MCF 10A (cell line): ENCODE data around the gene CTSE. TPM values are rescaled to one million over a fixed set of nuclear protein-coding genes. Genes with fewer than 3 reads are reported as not detected.

Experiments
- BruUV-seq: library from RNA; stranded (reverse); fragments of 400-500 nt; replicated peaks from 2 replicates; lab custom pipeline; 2021; lab: Mats Ljungman, UMichigan
- CTCF ChIA-PET: fragments of 300-600 bp; sonication (Branson Sonifier 250); formaldehyde crosslinking; extraction: SDS; loops from one replicate; lab custom pipeline; 2021; ENCODE audit warnings: antibody characterized with exemption, inconsistent platforms; lab: Yijun Ruan, JAX
- POLR2A ChIA-PET: fragments of 300-600, 350-650 bp; sonication (Branson Sonifier 250); formaldehyde crosslinking; extraction: SDS; loops from one replicate; lab custom pipeline; 2020; ENCODE audit warnings: antibody characterized with exemption, inconsistent platforms; lab: Yijun Ruan, JAX
- DNase-seq: peaks from one replicate; pipeline ENCODE4 v3.0.0-alpha.2; 2018; ENCODE audit not compliant: unreplicated experiment
- H3K27ac Mint-ChIP-seq: one replicate; pipeline ENCODE4 v1.8.0; 2022; ENCODE audit warnings: mild to moderate bottlenecking, low read depth, mixed read lengths; ENCODE audit not compliant: unreplicated experiment
- H3K27me3 Mint-ChIP-seq: one replicate; pipeline ENCODE4 v1.8.0; 2022; ENCODE audit warnings: mixed read lengths; ENCODE audit not compliant: insufficient read depth, unreplicated experiment
- H3K36me3 Mint-ChIP-seq: one replicate; pipeline ENCODE4 v1.8.0; 2022; ENCODE audit warnings: mild to moderate bottlenecking, moderate library complexity, mixed read lengths; ENCODE audit not compliant: insufficient read depth, unreplicated experiment
- H3K4me1 Mint-ChIP-seq: one replicate; pipeline ENCODE4 v1.8.0; 2022; ENCODE audit warnings: mixed read lengths; ENCODE audit not compliant: insufficient read depth, unreplicated experiment
- H3K4me3 Mint-ChIP-seq: one replicate; pipeline ENCODE4 v1.8.0; 2022; ENCODE audit warnings: mild to moderate bottlenecking, moderate library complexity, mixed read lengths; ENCODE audit not compliant: unreplicated experiment
- H3K9me3 Mint-ChIP-seq: one replicate; pipeline ENCODE4 v1.8.0; 2022; ENCODE audit warnings: mixed read lengths; ENCODE audit not compliant: unreplicated experiment
- CTCF ChIP-seq: fragments of 200-600 bp; IDR thresholded peaks from one replicate; pipeline ENCODE4 v1.8.0; 2022; ENCODE audit warnings: antibody characterized with exemption, mild to moderate bottlenecking; ENCODE audit not compliant: unreplicated experiment
- intact Hi-C: fragments of 100-400 bp; cut with micrococcal nuclease; formaldehyde crosslinking; loops from 2 replicates; pipeline ENCODE4 v1.14.1; 2022
- total RNA-seq: library from RNA; stranded (reverse); gene quantifications from 2 replicates; pipeline ENCODE4 v1.2.3, GENCODE V29; 2022

The CTSE gene
- total RNA-seq, 1 experiment from 2014 or later = 0.79 TPM

GRCh38 chr1:206037581-206037980, 13.9 kb upstream of the CTSE start:
- no TSS peak for BruUV-seq
- POLR2A ChIA-PET = interaction anchor here (0.6 to 1.3 kb wide), 2 partner anchors 7 to 288 kb away, joined by 3 read pairs; no protein-coding TSS in a partner anchor
- no peak overlapping the region for H3K4me3 Mint-ChIP-seq
- CTCF ChIA-PET = interaction anchor here (0.6 to 3.2 kb wide), 10 partner anchors 7 to 1510 kb away, joined by 3 to 25 read pairs (median 4); no protein-coding TSS in a partner anchor
- no peak for TF ChIP-seq CTCF
- no peak overlapping the region for H3K27ac Mint-ChIP-seq
- DNase-seq = no peak
- H3K27me3 Mint-ChIP-seq = peaks cover 36% of the 10 kb centered on the region
- no peaks in the 10 kb centered on the region for H3K36me3 Mint-ChIP-seq
- H3K4me1 Mint-ChIP-seq = peaks cover 7% of the 10 kb centered on the region
- intact Hi-C loops = no loop called here
- H3K9me3 Mint-ChIP-seq = no peaks in the 10 kb centered on the region

- intact Hi-C loops = no loop called here
- no peaks in the 10 kb centered on the region for H3K36me3 Mint-ChIP-seq
- POLR2A ChIA-PET = interaction anchor here (0.5 to 1.3 kb wide), 5 partner anchors 8 to 288 kb away, joined by 3 read pairs; no protein-coding TSS in a partner anchor
- no peak for DNase-seq
- H3K4me1 Mint-ChIP-seq = peaks cover 7% of the 10 kb centered on the region
- BruUV-seq = no TSS peak
- H3K4me3 Mint-ChIP-seq = no peak overlapping the region
- H3K27ac Mint-ChIP-seq = no peak overlapping the region
- no peak for TF ChIP-seq CTCF
- CTCF ChIA-PET = interaction anchor here (0.6 to 3.2 kb wide), 12 partner anchors 7 to 1509 kb away, joined by 3 to 25 read pairs (median 4); no protein-coding TSS in a partner anchor
- H3K27me3 Mint-ChIP-seq = peaks cover 36% of the 10 kb centered on the region
- no peaks in the 10 kb centered on the region for H3K9me3 Mint-ChIP-seq
Measured at GRCh38 chr1:206036663-206037455, 13.2 kb upstream of the CTSE start.

- Mint-ChIP-seq H3K36me3 (no peaks in the 10 kb centered on the region), H3K27ac (no peak overlapping the region), H3K4me1 (peaks cover 10% of the 10 kb centered on the region), H3K4me3 (no peak overlapping the region), H3K27me3 (peaks cover 27% of the 10 kb centered on the region), H3K9me3 (no peaks in the 10 kb centered on the region)
- POLR2A ChIA-PET = interaction anchor here (0.6 to 0.8 kb wide), 4 partner anchors 32 to 125 kb away, joined by 3 to 4 read pairs (median 3); partner anchors contain the start of gene RAB7B
- intact Hi-C loops = no loop called here
- no peak for DNase-seq
- CTCF ChIA-PET = interaction anchor here (0.7 to 7.9 kb wide), 4 partner anchors 24 to 95 kb away, joined by 3 to 244 read pairs (median 4); no protein-coding TSS in a partner anchor
- no TSS peak for BruUV-seq
- no peak for TF ChIP-seq CTCF
Measured at GRCh38 chr1:206035027-206035426, 11.3 kb upstream of the CTSE start.
